GM10847 (cell line): Measurements from ENCODE around the gene IKZF1.

Experiments used
- POLR2A ChIP-seq: IDR thresholded peaks from 2 replicates; pipeline ENCODE4 v1.6.1; 2011; ENCODE audit not compliant: insufficient read length; ENCODE audit errors: extremely low read depth

Gene IKZF1

GRCh38 chr7:50332241-50333165 is 28.0 kb downstream of the IKZF1 start:
- TF ChIP-seq POLR2A: no peak

- TF ChIP-seq POLR2A: no peak
Observed at GRCh38 chr7:50333221-50333651, 28.7 kb downstream of the IKZF1 start.

- no peak for TF ChIP-seq POLR2A
Observed at GRCh38 chr7:50334341-50334994, 30.0 kb downstream of the IKZF1 start.

GRCh38 chr7:50335230-50335794 is 30.8 kb downstream of the IKZF1 start:
- no peak for TF ChIP-seq POLR2A

DNA sequence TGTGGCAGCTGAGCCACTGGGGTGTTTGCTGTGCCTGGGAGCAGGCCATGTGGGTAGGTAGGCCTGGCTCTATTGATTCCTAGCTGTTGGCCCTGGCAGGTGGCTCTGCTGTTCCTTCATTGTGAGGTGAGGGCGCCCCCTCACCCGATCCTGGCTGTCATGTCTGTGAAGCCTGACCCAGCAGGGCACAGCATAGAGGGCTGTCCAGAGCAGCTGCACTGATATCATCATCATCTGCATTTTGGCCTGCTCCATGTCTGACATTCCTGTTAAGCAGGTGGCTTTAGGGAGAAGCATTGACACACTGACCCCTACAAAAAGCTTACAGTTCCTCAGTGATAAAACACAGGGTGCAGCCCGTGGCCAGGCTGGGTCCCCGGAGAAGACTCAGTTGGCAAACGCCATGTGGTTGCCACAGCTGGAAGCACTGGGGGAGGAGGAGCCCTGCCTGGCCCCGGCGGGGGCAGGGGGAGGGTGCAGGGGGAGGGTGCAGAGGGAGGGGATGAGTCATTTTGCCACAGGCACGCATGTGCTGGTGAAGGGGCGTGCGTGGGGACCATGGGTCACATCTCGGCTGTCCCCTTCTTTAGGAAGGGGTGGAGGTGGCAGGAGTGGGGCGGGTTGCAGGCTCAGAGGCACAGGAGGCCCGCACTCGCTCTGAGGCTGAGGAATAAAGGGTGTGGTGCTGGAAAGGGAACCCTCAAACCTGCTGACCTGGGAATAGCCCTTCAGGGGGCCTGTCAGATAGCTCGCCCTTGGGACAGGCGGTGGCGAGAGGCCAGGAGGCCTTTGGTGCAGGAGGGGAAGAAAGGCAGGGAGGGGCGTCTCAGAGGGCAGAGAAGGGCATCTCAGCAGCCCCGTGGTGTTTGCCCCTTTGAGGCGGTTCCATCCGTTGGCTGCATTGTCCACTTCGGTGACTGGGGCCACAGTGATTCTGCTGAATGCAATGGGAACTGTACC is 31.6 kb downstream of the IKZF1 start:
- TF ChIP-seq POLR2A: no peak

- TF ChIP-seq POLR2A: no peak
Observed at GRCh38 chr7:50336894-50337703, 32.6 kb downstream of the IKZF1 start.

DNA sequence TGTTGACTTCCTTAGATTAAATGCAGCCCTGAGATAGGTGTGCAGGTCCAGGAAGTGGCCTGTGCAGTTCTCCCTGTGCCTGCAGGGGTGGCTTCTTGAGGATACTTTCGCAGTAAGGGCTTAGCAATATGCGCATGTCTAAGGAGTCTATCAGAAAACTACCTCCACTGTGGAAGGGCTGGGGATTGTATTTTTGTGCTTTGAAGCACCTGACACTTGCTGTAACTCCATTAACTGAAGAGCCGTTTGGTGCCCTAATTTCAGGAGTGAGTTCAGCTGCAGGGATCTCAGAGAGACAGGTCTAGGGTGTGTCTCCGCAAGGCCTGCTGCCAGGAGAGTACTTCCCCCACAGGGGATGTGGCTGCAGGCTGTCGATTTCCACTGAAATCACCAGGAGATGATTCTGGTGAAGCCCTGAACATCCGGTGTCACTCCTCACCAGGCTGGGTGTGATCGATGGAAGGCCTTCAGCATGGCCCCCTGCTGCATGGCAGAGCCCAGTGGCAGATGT is 35.5 kb downstream of the IKZF1 start:
- no peak for TF ChIP-seq POLR2A

- no peak for TF ChIP-seq POLR2A
Observed at GRCh38 chr7:50341724-50342123, 37.2 kb downstream of the IKZF1 start.

DNA sequence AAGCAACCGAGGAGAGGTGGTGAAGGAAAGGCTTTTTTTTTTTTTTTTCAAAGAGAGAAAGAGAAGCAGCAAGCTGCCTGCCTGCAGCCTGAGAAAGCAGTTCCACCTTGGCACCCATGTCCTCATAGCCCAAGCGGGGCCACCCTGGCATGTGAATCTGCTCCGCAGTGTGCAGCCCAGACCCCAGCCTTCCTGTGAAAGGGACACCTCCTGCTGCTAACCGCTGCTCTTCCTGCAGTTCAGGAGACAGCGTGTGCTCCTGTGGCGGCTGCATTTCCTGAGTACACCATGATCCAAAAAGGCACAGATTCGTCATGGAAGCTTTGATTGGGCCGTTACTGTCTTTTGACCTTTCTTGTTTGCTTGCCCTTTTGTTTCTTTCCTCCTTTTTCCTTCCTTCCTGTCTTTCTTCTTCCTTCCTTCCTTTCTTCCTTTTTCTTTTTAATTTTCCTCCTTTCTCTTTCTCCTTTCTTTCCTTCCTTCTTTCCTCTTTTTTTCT is 38.1 kb downstream of the IKZF1 start:
- no peak for TF ChIP-seq POLR2A

GRCh38 chr7:50346545-50347497 is 42.3 kb downstream of the IKZF1 start:
- TF ChIP-seq POLR2A: no peak

- TF ChIP-seq POLR2A: no peak
Observed at GRCh38 chr7:50347693-50348092, 43.2 kb downstream of the IKZF1 start.

DNA sequence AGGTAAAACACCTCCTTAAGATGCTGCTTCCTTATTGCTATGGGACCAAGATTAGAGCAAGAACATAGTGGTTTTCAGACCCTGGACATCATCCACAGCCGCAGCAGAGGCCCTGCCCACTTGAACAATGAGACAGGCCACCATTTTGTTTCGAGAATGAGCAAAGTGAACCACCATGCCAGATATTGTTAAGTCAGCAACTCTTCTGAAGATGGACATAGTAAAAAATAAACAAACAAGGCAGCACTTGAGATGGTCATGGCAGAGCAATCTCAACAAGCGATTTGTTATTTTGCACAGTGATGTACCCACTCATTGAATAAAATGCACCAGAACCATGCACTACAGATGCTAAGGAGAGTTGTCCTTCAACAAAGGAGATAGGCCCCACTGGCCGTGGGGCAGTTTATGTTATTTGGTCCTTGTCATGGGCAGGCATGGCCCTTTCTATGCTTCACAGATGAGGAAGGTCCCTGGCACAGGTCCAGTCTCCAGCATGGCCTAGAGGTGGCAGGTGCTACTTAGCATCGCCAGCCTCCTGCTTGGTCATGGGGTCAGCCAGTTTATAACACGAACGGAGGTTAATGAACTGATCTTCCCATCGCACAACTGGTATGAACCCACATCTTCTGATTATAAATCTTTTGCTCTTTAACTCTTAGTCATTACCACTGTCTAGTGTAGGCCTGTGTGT is 44.1 kb downstream of the IKZF1 start:
- TF ChIP-seq POLR2A: no peak
